Neural cell (in vitro differentiated cells): ENCODE data around the gene IRF1. TPM values are rescaled to one million over a fixed set of nuclear protein-coding genes. Genes with fewer than 3 reads are reported as not detected.

Experiments used
- H2AFZ ChIP-seq: fragments of 200-600, 300-800 bp; sonication (generic), shearing (Covaris generic); 2 replicates; pipeline ENCODE4 v1.6.0; 2014; ENCODE audit warnings: low read depth, mild to moderate bottlenecking, antibody characterized with exemption, low read length, moderate library complexity
- H3F3A ChIP-seq: fragments of 200-600 bp; shearing (Covaris generic); 2 replicates; pipeline ENCODE4 v1.6.1; 2016; ENCODE audit warnings: mild to moderate bottlenecking, moderate library complexity, mixed read lengths, antibody characterized with exemption, low read length; ENCODE audit not compliant: insufficient read depth, poor library complexity, severe bottlenecking
- H3K27ac ChIP-seq: fragments of 200-600, 300-800 bp; sonication (generic), shearing (Covaris generic); 2 replicates; pipeline ENCODE4 v1.5.1; 2014; ENCODE audit warnings: mild to moderate bottlenecking, low read length, moderate library complexity
- H3K27me3 ChIP-seq: fragments of 300-800, 200-600 bp; sonication (generic), shearing (Covaris generic); 2 replicates; pipeline ENCODE4 v1.6.0; 2014; ENCODE audit warnings: mild to moderate bottlenecking, low read depth, low read length, moderate library complexity; ENCODE audit not compliant: insufficient read depth
- H3K36me3 ChIP-seq: fragments of 300-800, 200-600 bp; sonication (generic), shearing (Covaris generic); 2 replicates; pipeline ENCODE4 v1.5.1; 2014; ENCODE audit warnings: mild to moderate bottlenecking, antibody characterized with exemption, low read length, moderate library complexity; ENCODE audit not compliant: insufficient read depth
- H3K4me2 ChIP-seq: fragments of 300-800, 200-600 bp; sonication (generic), shearing (Covaris generic); 2 replicates; pipeline ENCODE4 v1.6.0; 2014; ENCODE audit warnings: mild to moderate bottlenecking, low read length
- H3K4me3 ChIP-seq: fragments of 300-800, 200-600 bp; sonication (generic), shearing (Covaris generic); 2 replicates; pipeline ENCODE4 v1.5.1; 2014; ENCODE audit warnings: mild to moderate bottlenecking, low read length, moderate library complexity
- H3K79me2 ChIP-seq: fragments of 200-600 bp; shearing (Covaris generic); replicated peaks from 2 replicates; pipeline ENCODE4 v1.6.0; 2014; ENCODE audit warnings: mild to moderate bottlenecking, low read length, moderate library complexity; ENCODE audit not compliant: insufficient read depth
- H3K9ac ChIP-seq: fragments of 300-800, 200-600 bp; sonication (generic), shearing (Covaris generic); 2 replicates; pipeline ENCODE4 v1.6.1; 2016; ENCODE audit warnings: mild to moderate bottlenecking, low read length, mixed read lengths
- H3K9me2 ChIP-seq: fragments of 200-600 bp; shearing (Covaris generic); 2 replicates; pipeline ENCODE4 v1.6.1; 2016; ENCODE audit warnings: mild to moderate bottlenecking, low read length, mixed read lengths; ENCODE audit not compliant: insufficient read depth
- H3K9me3 ChIP-seq: fragments of 200-600, 300-800 bp; sonication (generic), shearing (Covaris generic); 2 replicates; pipeline ENCODE4 v1.6.1; 2016; ENCODE audit warnings: mild to moderate bottlenecking, mixed run types, low read length, moderate library complexity, mixed read lengths
- H4K20me1 ChIP-seq: fragments of 200-600 bp; shearing (Covaris generic); 2 replicates; pipeline ENCODE4 v1.6.1; 2016; ENCODE audit warnings: mild to moderate bottlenecking, mixed run types; ENCODE audit not compliant: insufficient read depth
- CTCF ChIP-seq: fragments of 450-650 bp; IDR thresholded peaks from 2 replicates; pipeline ENCODE4 v1.5.1; 2014; ENCODE audit warnings: antibody characterized with exemption, mild to moderate bottlenecking, moderate library complexity; ENCODE audit not compliant: poor library complexity, severe bottlenecking
- EP300 ChIP-seq: fragments of 450-650 bp; conservative IDR thresholded peaks from 2 replicates; pipeline ENCODE4 v1.6.1; 2014; ENCODE audit warnings: antibody characterized with exemption, mild to moderate bottlenecking, moderate library complexity; ENCODE audit not compliant: poor library complexity, severe bottlenecking
- EZH2 ChIP-seq: fragments of 200-600, 300-800 bp; shearing (Covaris generic), sonication (generic); IDR thresholded peaks from 2 replicates; pipeline ENCODE4 v1.6.1; 2014; ENCODE audit warnings: antibody characterized with exemption, low read length, borderline replicate concordance, mild to moderate bottlenecking; ENCODE audit not compliant: insufficient read depth, poor library complexity, severe bottlenecking
- MXI1 ChIP-seq: fragments of 450-650 bp; conservative IDR thresholded peaks from 2 replicates; pipeline ENCODE4 v1.6.1; 2014; ENCODE audit warnings: antibody characterized with exemption, mild to moderate bottlenecking; ENCODE audit not compliant: poor library complexity, severe bottlenecking
- POLR2AphosphoS5 ChIP-seq: IDR thresholded peaks from 2 replicates; pipeline ENCODE4 v1.6.1; 2012
- RAD21 ChIP-seq: fragments of 450-650 bp; conservative IDR thresholded peaks from 2 replicates; pipeline ENCODE4 v1.6.1; 2014; ENCODE audit warnings: antibody characterized with exemption, mild to moderate bottlenecking, moderate library complexity
- SMC3 ChIP-seq: fragments of 450-650 bp; conservative IDR thresholded peaks from 2 replicates; pipeline ENCODE4 v1.6.1; 2014; ENCODE audit warnings: antibody characterized with exemption, mild to moderate bottlenecking, moderate library complexity; ENCODE audit not compliant: poor library complexity
- TAF1 ChIP-seq: IDR thresholded peaks from 2 replicates; pipeline ENCODE4 v1.6.1; 2012; ENCODE audit warnings: low read depth
- polyA plus RNA-seq: library from polyadenylated mRNA; depleted of rRNA; stranded (reverse); fragments of >200 nt; gene quantifications from 2 replicates; pipeline ENCODE4 v1.2.3, GENCODE V29; 2014
- TF ChIP-seq, protein P1 (sequence below): IDR thresholded peaks from 2 replicates; pipeline ENCODE4 v1.6.1; 2012; ENCODE audit warnings: borderline replicate concordance

IRF1 gene
- polyA plus RNA-seq, 1 donor from 2014 or later: 0.67 TPM

GRCh38 chr5:132466433-132467286 lies 23.9 kb downstream of the IRF1 start (continued):
- TF ChIP-seq RAD21 (no peak), EP300 (no peak), SMC3 (no peak)

DNA sequence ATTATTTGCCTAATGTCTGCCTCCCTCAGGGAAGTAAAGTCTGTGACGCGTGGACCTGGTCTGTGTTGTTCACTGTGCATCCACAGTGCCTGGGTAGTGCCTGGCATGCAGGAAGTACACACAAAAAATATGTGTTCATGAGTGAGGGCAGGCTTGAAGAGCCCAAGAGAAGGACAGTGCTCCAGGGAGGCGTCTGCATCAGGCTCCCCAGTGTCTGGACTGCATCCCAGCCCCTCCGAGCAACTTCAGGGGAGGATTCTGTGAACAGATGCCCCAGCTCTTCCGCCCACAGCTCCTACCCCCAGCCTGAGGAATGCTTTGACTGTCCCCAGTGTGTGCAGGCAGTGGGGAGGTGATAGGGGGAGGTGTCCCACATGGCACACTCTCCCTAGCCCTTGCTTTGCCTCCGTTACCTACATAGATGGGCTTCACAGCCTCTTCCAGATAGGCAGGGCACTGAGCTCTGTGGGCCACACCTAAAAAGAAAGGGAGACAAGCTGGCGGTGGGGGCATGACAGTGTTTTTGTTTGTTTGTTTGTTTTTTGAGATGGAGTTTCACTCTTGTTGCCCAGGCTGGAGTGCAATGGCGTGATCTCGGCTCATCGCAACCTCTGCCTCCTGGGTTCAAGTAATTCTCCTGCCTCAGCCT lies 25.4 kb downstream of the IRF1 start:
- Histone ChIP-seq H3F3A (no peaks in the 10 kb centered on the region), H3K4me2 (no peak overlapping the region), H2AFZ (no peak overlapping the region), H3K9me3 (no peaks in the 10 kb centered on the region), H3K79me2 (no peaks in the 10 kb centered on the region), H3K9ac (no peak overlapping the region), H3K36me3 (no peaks in the 10 kb centered on the region), H3K27me3 (no peaks in the 10 kb centered on the region), H4K20me1 (no peaks in the 10 kb centered on the region), H3K27ac (no peak overlapping the region), H3K9me2 (no peaks in the 10 kb centered on the region), H3K4me3 (no peak overlapping the region)
- TF ChIP-seq SMC3 (no peak), CTCF (no peak), TAF1 (no peak), EP300 (no peak), RAD21 (no peak), POLR2AphosphoS5 (no peak), MXI1 (no peak), EZH2 (no peak)
- TF ChIP-seq, protein P1, sequence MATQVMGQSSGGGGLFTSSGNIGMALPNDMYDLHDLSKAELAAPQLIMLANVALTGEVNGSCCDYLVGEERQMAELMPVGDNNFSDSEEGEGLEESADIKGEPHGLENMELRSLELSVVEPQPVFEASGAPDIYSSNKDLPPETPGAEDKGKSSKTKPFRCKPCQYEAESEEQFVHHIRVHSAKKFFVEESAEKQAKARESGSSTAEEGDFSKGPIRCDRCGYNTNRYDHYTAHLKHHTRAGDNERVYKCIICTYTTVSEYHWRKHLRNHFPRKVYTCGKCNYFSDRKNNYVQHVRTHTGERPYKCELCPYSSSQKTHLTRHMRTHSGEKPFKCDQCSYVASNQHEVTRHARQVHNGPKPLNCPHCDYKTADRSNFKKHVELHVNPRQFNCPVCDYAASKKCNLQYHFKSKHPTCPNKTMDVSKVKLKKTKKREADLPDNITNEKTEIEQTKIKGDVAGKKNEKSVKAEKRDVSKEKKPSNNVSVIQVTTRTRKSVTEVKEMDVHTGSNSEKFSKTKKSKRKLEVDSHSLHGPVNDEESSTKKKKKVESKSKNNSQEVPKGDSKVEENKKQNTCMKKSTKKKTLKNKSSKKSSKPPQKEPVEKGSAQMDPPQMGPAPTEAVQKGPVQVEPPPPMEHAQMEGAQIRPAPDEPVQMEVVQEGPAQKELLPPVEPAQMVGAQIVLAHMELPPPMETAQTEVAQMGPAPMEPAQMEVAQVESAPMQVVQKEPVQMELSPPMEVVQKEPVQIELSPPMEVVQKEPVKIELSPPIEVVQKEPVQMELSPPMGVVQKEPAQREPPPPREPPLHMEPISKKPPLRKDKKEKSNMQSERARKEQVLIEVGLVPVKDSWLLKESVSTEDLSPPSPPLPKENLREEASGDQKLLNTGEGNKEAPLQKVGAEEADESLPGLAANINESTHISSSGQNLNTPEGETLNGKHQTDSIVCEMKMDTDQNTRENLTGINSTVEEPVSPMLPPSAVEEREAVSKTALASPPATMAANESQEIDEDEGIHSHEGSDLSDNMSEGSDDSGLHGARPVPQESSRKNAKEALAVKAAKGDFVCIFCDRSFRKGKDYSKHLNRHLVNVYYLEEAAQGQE: no peak
